ENCODE results near the gene SLC1A2. TPM values are rescaled to one million over a fixed set of nuclear protein-coding genes. Genes with fewer than 3 reads are reported as not detected.

SLC1A2 gene
- total RNA-seq, 1 donor from 2014 or later: 0.10 TPM

DNA sequence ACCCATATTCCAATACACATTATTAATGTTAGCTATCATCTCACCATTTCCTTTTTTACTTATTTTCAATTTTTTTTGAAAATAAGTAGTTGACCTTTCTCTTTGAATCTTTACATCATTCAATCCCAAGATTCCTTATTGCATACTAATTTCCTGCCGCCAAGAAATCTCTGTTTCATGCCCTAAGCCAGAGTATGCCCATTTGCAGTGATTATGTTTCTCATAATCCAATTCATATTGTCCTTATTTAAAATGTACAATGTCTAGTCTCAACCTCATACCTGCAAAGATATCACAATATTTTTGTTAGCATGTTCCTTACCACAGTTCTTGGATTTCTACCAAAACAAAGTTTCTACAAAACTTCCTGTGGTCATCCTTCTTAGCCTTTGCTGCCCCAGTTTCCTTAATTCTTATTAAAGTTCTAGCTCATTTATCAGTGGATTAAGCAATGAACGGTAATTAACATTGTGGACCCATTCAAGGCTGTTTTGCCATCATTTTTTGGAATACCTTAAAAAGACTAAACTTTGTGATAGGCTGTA lies 205.1 kb downstream of the SLC1A2 start:
- Mint-ChIP-seq H3K36me3 (ENCODE audit: low read depth) (peaks cover 28% of the 10 kb centered on the region), H3K4me3 (ENCODE audit: unreplicated experiment) (no peak overlapping the region), H3K27ac (ENCODE audit: unreplicated experiment) (peak overlapping the region; percentile 60), H3K4me1 (ENCODE audit: low read depth) (peaks cover 31% of the 10 kb centered on the region), H3K9me3 (ENCODE audit: low read depth) (peaks cover 12% of the 10 kb centered on the region), H3K27me3 (ENCODE audit: low read depth) (no peaks in the 10 kb centered on the region)
- DNase-seq (ENCODE audit: low spot score): no peak
- TF ChIP-seq, protein P1, sequence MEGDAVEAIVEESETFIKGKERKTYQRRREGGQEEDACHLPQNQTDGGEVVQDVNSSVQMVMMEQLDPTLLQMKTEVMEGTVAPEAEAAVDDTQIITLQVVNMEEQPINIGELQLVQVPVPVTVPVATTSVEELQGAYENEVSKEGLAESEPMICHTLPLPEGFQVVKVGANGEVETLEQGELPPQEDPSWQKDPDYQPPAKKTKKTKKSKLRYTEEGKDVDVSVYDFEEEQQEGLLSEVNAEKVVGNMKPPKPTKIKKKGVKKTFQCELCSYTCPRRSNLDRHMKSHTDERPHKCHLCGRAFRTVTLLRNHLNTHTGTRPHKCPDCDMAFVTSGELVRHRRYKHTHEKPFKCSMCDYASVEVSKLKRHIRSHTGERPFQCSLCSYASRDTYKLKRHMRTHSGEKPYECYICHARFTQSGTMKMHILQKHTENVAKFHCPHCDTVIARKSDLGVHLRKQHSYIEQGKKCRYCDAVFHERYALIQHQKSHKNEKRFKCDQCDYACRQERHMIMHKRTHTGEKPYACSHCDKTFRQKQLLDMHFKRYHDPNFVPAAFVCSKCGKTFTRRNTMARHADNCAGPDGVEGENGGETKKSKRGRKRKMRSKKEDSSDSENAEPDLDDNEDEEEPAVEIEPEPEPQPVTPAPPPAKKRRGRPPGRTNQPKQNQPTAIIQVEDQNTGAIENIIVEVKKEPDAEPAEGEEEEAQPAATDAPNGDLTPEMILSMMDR (IDR thresholded peaks at IDR 0.05): no peak

DNA sequence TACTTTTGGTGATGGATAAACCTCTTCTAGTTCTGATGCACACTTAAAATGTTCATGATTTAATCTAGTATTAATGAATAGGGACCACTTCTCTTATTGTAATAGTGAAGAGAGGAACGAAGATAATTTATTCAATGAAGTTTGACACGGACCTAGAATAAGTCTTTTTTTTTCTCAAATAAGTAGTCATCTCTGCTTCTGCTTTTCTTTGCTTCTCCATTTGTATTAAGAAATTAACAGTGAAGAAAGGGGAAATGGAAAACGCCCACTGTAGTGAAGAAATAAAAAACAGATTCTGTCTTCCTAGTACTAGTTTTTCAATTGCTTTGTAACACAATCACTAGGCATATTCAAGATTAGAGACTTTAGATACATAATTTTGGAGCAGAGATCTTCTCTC lies 207.4 kb downstream of the SLC1A2 start:
- TF ChIP-seq, protein P1 (IDR thresholded peaks at IDR 0.05): no peak
- H3K27me3 Mint-ChIP-seq (ENCODE audit: low read depth): no peaks in the 10 kb centered on the region
- no peak overlapping the region for H3K4me3 Mint-ChIP-seq (ENCODE audit: unreplicated experiment)
- peaks cover 28% of the 10 kb centered on the region for H3K36me3 Mint-ChIP-seq (ENCODE audit: low read depth)
- H3K27ac Mint-ChIP-seq (ENCODE audit: unreplicated experiment): no peak overlapping the region
- DNase-seq (ENCODE audit: low spot score): no peak
- H3K4me1 Mint-ChIP-seq (ENCODE audit: low read depth): peaks cover 36% of the 10 kb centered on the region
- H3K9me3 Mint-ChIP-seq (ENCODE audit: low read depth): peaks cover 12% of the 10 kb centered on the region

DNA sequence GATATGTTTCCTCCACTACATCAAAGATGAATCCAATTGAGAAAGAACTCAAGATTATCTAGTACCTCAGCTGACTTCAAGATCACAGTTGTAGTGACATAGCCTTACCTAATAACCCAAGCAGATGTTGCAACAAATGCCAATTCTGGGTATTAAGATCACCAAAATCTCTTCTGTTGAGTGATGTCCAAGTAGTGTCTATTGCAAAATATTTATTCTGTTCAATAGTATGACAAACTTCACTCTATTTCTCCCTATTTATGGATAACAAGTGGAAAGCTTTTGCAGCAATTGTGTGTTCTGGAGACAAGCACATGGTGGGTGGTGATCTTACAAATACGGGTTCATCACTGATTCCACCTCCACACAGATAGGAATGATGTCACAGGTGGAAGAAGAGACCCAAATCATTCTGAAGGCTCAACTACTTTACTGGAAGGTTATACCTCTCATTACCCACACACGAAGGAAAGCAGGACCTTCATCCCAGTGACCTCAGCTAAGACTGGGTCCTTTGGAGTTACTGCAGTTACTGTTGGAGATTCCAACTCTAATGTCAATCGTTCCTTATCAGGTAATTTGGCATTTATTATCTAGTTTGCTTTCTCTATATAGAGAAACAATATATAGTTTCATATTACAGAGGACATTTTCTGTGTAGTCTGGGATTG lies 208.3 kb downstream of the SLC1A2 start:
- Mint-ChIP-seq H3K27ac (ENCODE audit: unreplicated experiment) (no peak overlapping the region), H3K27me3 (ENCODE audit: low read depth) (no peaks in the 10 kb centered on the region), H3K36me3 (ENCODE audit: low read depth) (peaks cover 28% of the 10 kb centered on the region), H3K9me3 (ENCODE audit: low read depth) (peaks cover 12% of the 10 kb centered on the region), H3K4me1 (ENCODE audit: low read depth) (peaks cover 36% of the 10 kb centered on the region), H3K4me3 (ENCODE audit: unreplicated experiment) (no peak overlapping the region)
- no peak for DNase-seq (ENCODE audit: low spot score)
- TF ChIP-seq, protein P1 (IDR thresholded peaks at IDR 0.05): no peak

DNA sequence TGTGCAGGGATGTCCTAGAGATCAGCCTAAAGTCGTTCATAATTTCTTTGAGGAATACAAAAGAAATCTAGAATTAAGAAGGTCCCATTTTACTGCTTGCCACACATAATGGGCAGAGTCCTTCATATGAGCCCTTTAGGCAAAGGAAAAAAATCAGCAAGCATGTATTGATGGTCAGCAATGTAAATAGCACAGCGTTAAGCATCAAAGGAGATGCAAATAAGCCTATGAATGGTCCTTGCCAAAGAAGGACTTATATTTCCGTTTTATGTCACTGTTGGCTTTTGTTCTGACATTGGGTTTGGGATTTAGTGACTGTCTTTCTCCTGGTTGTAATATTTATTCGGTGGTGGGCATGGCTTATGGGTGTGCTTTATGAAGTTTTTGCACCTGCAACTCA lies 210.6 kb downstream of the SLC1A2 start:
- TF ChIP-seq, protein P1 (IDR thresholded peaks at IDR 0.05): no peak
- no peak for DNase-seq (ENCODE audit: low spot score)
- Mint-ChIP-seq H3K36me3 (ENCODE audit: low read depth) (peaks cover 39% of the 10 kb centered on the region), H3K27ac (ENCODE audit: unreplicated experiment) (no peak overlapping the region), H3K4me1 (ENCODE audit: low read depth) (peaks cover 20% of the 10 kb centered on the region), H3K27me3 (ENCODE audit: low read depth) (no peaks in the 10 kb centered on the region), H3K9me3 (ENCODE audit: low read depth) (peaks cover 12% of the 10 kb centered on the region), H3K4me3 (ENCODE audit: unreplicated experiment) (no peak overlapping the region)

DNA sequence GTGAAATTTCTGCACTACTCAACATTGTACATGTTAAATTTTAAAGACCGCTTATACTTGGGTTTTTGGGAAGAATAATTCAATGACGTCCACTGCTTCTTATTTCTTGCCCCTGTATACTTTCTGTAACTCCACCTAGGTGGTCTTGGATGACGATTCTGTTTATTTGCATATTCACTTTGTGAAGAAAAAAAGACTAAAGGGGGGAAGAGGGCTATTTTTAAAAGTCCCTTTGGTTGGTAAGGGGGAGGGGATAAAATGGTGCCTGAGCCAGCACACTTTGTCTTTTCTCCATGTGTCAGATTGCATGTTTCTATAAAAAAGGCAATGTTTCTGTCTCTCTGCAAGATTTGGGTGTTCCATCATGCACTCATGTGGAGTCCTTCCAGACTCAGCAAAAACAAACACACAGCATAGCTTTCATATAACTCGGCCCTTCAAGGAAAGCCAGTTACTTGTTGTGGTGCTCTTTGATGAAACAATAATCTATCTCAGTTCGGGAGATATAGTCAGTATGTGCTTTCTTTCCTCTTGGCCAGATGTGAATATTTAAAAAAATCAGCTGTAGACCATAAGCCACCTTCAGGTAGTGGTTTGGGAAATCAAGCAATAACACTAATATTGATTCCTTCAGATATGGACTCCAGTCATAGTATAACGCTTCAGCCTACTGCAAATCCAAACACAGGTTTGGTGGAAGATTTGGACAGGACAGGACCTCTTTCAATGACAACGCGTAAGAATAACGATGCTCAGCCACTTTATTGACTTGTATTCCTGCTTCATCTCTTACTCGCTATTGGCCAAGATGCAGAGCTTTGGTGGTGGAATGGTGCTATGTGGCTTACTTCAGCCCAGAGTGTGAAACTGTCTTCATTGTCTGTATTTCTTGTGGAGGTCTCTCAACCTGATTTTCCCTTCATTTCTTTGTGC lies 211.6 kb downstream of the SLC1A2 start:
- TF ChIP-seq, protein P1 (IDR thresholded peaks at IDR 0.05): no peak
- H3K4me1 Mint-ChIP-seq (ENCODE audit: low read depth): peaks cover 13% of the 10 kb centered on the region
- H3K36me3 Mint-ChIP-seq (ENCODE audit: low read depth): peaks cover 37% of the 10 kb centered on the region
- no peak for DNase-seq (ENCODE audit: low spot score)
- H3K27me3 Mint-ChIP-seq (ENCODE audit: low read depth): no peaks in the 10 kb centered on the region
- H3K4me3 Mint-ChIP-seq (ENCODE audit: unreplicated experiment): no peak overlapping the region
- H3K9me3 Mint-ChIP-seq (ENCODE audit: low read depth): peaks cover 12% of the 10 kb centered on the region
- no peak overlapping the region for H3K27ac Mint-ChIP-seq (ENCODE audit: unreplicated experiment)

Measured in chondrocyte (in vitro differentiated cells).